SK-N-SH (cell line): Measurements from ENCODE around the gene SPNS1. TPM values are rescaled to one million over a fixed set of nuclear protein-coding genes. Genes with fewer than 3 reads are reported as not detected.

Source experiments
- CTCF ChIA-PET: fragments of 300-600, 350-600 bp; formaldehyde crosslinking; extraction: SDS; loops from one replicate; lab custom pipeline; 2021; lab: Yijun Ruan, JAX
- POLR2A ChIA-PET: fragments of 350-600 bp; sonication (Branson Sonifier 250); formaldehyde crosslinking; extraction: SDS; loops from one replicate; lab custom pipeline; 2020; ENCODE audit warnings: antibody characterized with exemption, inconsistent platforms; lab: Yijun Ruan, JAX
- DNase-seq: peaks from one replicate; pipeline ENCODE4 v3.0.0; 2012
- H2AFZ ChIP-seq: fragments of 200-600 bp; sonication (generic); 2 replicates; pipeline ENCODE4 v1.8.1; 2016; ENCODE audit warnings: antibody characterized with exemption, mild to moderate bottlenecking, low read depth
- H3F3A ChIP-seq: fragments of 200-600 bp; sonication (generic); replicated peaks from 2 replicates; pipeline ENCODE3; 2016; ENCODE audit warnings: antibody characterized with exemption, mild to moderate bottlenecking; ENCODE audit not compliant: insufficient read depth
- H3K27ac ChIP-seq, 2 experiments: fragments of 200-500 bp in 1 of 2; fragments of 200-600 bp in 1 of 2; sonication (Bioruptor generic) in 1 of 2; sonication (generic), shearing (Covaris generic) in 1 of 2; 2 replicates each; pipeline versions ENCODE4 v1.5.1 to v1.6.1; 2014 to 2016; ENCODE audit warnings: low read depth in 2 of 2, inconsistent platforms in 1 of 2, low read length in 1 of 2, mild to moderate bottlenecking in 1 of 2, mixed read lengths in 1 of 2
- H3K27me3 ChIP-seq: fragments of 200-600 bp; sonication (generic), shearing (Covaris generic); 2 replicates; pipeline ENCODE4 v1.6.1; 2016; ENCODE audit warnings: mixed run types; ENCODE audit not compliant: insufficient read depth
- H3K36me3 ChIP-seq, 2 experiments: fragments of 200-500 bp in 1 of 2; fragments of 200-600 bp in 1 of 2; sonication (Bioruptor generic) in 1 of 2; sonication (generic) in 1 of 2; replicated peaks in 1 of 2; 2 replicates each; pipeline versions ENCODE3 to v1.5.1; 2014 to 2016; ENCODE audit warnings: low read length in 1 of 2, mild to moderate bottlenecking in 1 of 2; ENCODE audit not compliant: insufficient read depth in 2 of 2, control insufficient read depth in 1 of 2
- H3K4me1 ChIP-seq, 2 experiments: fragments of 200-500 bp in 1 of 2; fragments of 200-600 bp in 1 of 2; sonication (Bioruptor generic) in 1 of 2; sonication (generic), shearing (Covaris generic) in 1 of 2; 2 replicates each; pipeline versions ENCODE4 v1.5.1 to v1.6.1; 2014 to 2016; ENCODE audit warnings: low read depth in 1 of 2, low read length in 1 of 2, mixed run types in 1 of 2; ENCODE audit not compliant: insufficient read depth in 2 of 2, control insufficient read depth in 1 of 2
- H3K4me2 ChIP-seq: fragments of 200-600 bp; sonication (generic), shearing (Covaris generic); 2 replicates; pipeline ENCODE4 v1.6.1; 2017; ENCODE audit warnings: mixed run types
- H3K4me3 ChIP-seq, 2 experiments: fragments of 200-500 bp in 1 of 2; fragments of 200-600 bp in 1 of 2; sonication (Bioruptor generic) in 1 of 2; sonication (generic), shearing (Covaris generic) in 1 of 2; 2 replicates each; pipeline versions ENCODE4 v1.5.1 to v1.8.1; 2014 to 2016; ENCODE audit warnings: low read depth in 2 of 2, inconsistent platforms in 1 of 2, low read length in 1 of 2, mild to moderate bottlenecking in 1 of 2, mixed read lengths in 1 of 2, moderate library complexity in 1 of 2
- H3K79me2 ChIP-seq: fragments of 200-600 bp; sonication (generic); 2 replicates; pipeline ENCODE4 v1.8.1; 2017; ENCODE audit warnings: mild to moderate bottlenecking; ENCODE audit not compliant: insufficient read depth
- H3K9ac ChIP-seq: fragments of 200-600 bp; sonication (generic); 2 replicates; pipeline ENCODE4 v1.6.1; 2017; ENCODE audit warnings: mixed run types
- H3K9me2 ChIP-seq: fragments of 200-600 bp; sonication (generic); 2 replicates; pipeline ENCODE4 v1.6.1; 2017; ENCODE audit warnings: mixed run types
- H3K9me3 ChIP-seq: fragments of 200-600 bp; sonication (generic); 2 replicates; pipeline ENCODE4 v1.6.1; 2017; ENCODE audit warnings: mixed run types, mild to moderate bottlenecking, moderate library complexity
- H4K20me1 ChIP-seq: fragments of 200-600 bp; sonication (generic); 2 replicates; pipeline ENCODE4 v1.6.1; 2017; ENCODE audit warnings: mild to moderate bottlenecking, mixed run types; ENCODE audit not compliant: insufficient read depth
- EP300 ChIP-seq, 2 experiments: IDR thresholded peaks; 2 replicates each; pipeline versions ENCODE4 v1.4.0 to v1.6.1; 2012; ENCODE audit warnings: borderline replicate concordance in 1 of 2, low read depth in 1 of 2, low read length in 1 of 2
- EZH2phosphoT487 ChIP-seq: fragments of 200-600 bp; sonication (generic); IDR thresholded peaks from 2 replicates; pipeline ENCODE4 v1.6.1; 2017; ENCODE audit warnings: low read depth, mixed run types, mild to moderate bottlenecking, antibody characterized with exemption, moderate library complexity, borderline replicate concordance
- FOSL2 ChIP-seq: IDR thresholded peaks from 2 replicates; pipeline ENCODE4 v1.4.0; 2012; ENCODE audit warnings: low read depth, mild to moderate bottlenecking, moderate library complexity, borderline replicate concordance
- FOXJ3 ChIP-seq: sonication (generic); formaldehyde crosslinking; IDR thresholded peaks from 2 replicates; pipeline ENCODE4 v1.5.1; 2020; ENCODE audit warnings: mild to moderate bottlenecking, missing genetic modification reagents
- FOXM1 ChIP-seq: IDR thresholded peaks from 2 replicates; pipeline ENCODE4 v1.4.0; 2012; ENCODE audit warnings: low read depth, mild to moderate bottlenecking
- MAX ChIP-seq: IDR thresholded peaks from 2 replicates; pipeline ENCODE4 v1.4.0; 2012; ENCODE audit warnings: low read depth
- NFIC ChIP-seq: IDR thresholded peaks from 2 replicates; pipeline ENCODE4 v1.4.0; 2012; ENCODE audit warnings: borderline replicate concordance
- NRF1 ChIP-seq: IDR thresholded peaks from 2 replicates; pipeline ENCODE4 v1.6.1; 2012; ENCODE audit warnings: low read depth, mild to moderate bottlenecking, low read length
- PBX3 ChIP-seq: IDR thresholded peaks from 2 replicates; pipeline ENCODE4; 2012
- POLR2AphosphoS5 ChIP-seq: IDR thresholded peaks from 2 replicates; pipeline ENCODE4 v1.6.1; 2012; ENCODE audit warnings: low read depth, low read length
- RAD21 ChIP-seq: IDR thresholded peaks from 2 replicates; pipeline ENCODE4 v1.6.1; 2012; ENCODE audit warnings: mild to moderate bottlenecking, low read length
- RCOR1 ChIP-seq: fragments of 150-350 bp; IDR thresholded peaks from 2 replicates; pipeline ENCODE4 v1.6.1; 2017; ENCODE audit warnings: antibody characterized with exemption, low read length
- SMC3 ChIP-seq: IDR thresholded peaks from 2 replicates; pipeline ENCODE4 v1.6.1; 2012; ENCODE audit warnings: low read depth, low read length, improper control_type of control experiment
- USF1 ChIP-seq: IDR thresholded peaks from 2 replicates; pipeline ENCODE4 v1.4.0; 2012; ENCODE audit warnings: low read depth, borderline replicate concordance
- YY1 ChIP-seq: IDR thresholded peaks from 2 replicates; pipeline ENCODE4 v1.4.0; 2012; ENCODE audit warnings: low read depth, mild to moderate bottlenecking
- WGBS: methylation state at CpG from one replicate; pipeline ENCODE4 v1.1.6; 2017; ENCODE audit warnings: low lambda C conversion rate; 5-methylcytosine and 5-hydroxymethylcytosine counted together
- polyA plus RNA-seq, 3 experiments: library from polyadenylated mRNA; depleted of rRNA; stranded (reverse); fragments of >200 nt; gene quantifications; 2 replicates each; pipeline ENCODE4 v1.2.3, GENCODE V29; 2012
- TF ChIP-seq, protein P1 (sequence below): fragments of 150-350 bp; IDR thresholded peaks from 2 replicates; pipeline ENCODE4 v1.6.1; 2016; ENCODE audit warnings: mild to moderate bottlenecking, low read depth, low read length
- TF ChIP-seq, protein P2 (sequence below): fragments of 200-600 bp; sonication (generic); IDR thresholded peaks from 2 replicates; pipeline ENCODE4 v1.6.1; 2017; ENCODE audit warnings: antibody characterized with exemption, mild to moderate bottlenecking, moderate library complexity

The SPNS1 gene
- polyA plus RNA-seq, 1 of the 3 experiments (the other 2 are of a cell fraction) = 41.1 TPM

GRCh38 chr16:28989363-28989762, 14.8 kb downstream of the SPNS1 start:
- CTCF ChIA-PET = no interaction called here
- Histone ChIP-seq H3K9me3 (no peaks in the 10 kb centered on the region), H3K9me2 (no peaks in the 10 kb centered on the region), H3K4me2 (no peak overlapping the region), H3K27me3 (no peaks in the 10 kb centered on the region), H2AFZ (no peak overlapping the region), H3K79me2 (no peaks in the 10 kb centered on the region), H3K36me3 (peaks cover 0 to 18% of the 10 kb centered on the region in 2 experiments), H3K4me3 (no peak overlapping the region), H4K20me1 (no peaks in the 10 kb centered on the region), H3F3A (no peaks in the 10 kb centered on the region), H3K4me1 (no peaks in the 10 kb centered on the region), H3K27ac (no peak overlapping the region), H3K9ac (no peak overlapping the region)
- WGBS = 95% methylated on average over 10 of the region's 14 CpGs
- POLR2A ChIA-PET = no interaction called here
- DNase-seq = no peak
- no peak for TF ChIP-seq FOSL2
- TF ChIP-seq FOXJ3 (CRISPR knock-in tag) = no peak
- no peak for TF ChIP-seq POLR2AphosphoS5
- no peak for TF ChIP-seq YY1
- TF ChIP-seq EZH2phosphoT487 = no peak
- TF ChIP-seq NRF1 = no peak
- TF ChIP-seq RCOR1 = no peak
- no peak for TF ChIP-seq FOXM1
- no peak for TF ChIP-seq PBX3
- TF ChIP-seq MAX = no peak
- TF ChIP-seq NFIC = no peak
- TF ChIP-seq, protein P1, sequence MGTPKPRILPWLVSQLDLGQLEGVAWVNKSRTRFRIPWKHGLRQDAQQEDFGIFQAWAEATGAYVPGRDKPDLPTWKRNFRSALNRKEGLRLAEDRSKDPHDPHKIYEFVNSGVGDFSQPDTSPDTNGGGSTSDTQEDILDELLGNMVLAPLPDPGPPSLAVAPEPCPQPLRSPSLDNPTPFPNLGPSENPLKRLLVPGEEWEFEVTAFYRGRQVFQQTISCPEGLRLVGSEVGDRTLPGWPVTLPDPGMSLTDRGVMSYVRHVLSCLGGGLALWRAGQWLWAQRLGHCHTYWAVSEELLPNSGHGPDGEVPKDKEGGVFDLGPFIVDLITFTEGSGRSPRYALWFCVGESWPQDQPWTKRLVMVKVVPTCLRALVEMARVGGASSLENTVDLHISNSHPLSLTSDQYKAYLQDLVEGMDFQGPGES = no peak
- TF ChIP-seq, protein P2, sequence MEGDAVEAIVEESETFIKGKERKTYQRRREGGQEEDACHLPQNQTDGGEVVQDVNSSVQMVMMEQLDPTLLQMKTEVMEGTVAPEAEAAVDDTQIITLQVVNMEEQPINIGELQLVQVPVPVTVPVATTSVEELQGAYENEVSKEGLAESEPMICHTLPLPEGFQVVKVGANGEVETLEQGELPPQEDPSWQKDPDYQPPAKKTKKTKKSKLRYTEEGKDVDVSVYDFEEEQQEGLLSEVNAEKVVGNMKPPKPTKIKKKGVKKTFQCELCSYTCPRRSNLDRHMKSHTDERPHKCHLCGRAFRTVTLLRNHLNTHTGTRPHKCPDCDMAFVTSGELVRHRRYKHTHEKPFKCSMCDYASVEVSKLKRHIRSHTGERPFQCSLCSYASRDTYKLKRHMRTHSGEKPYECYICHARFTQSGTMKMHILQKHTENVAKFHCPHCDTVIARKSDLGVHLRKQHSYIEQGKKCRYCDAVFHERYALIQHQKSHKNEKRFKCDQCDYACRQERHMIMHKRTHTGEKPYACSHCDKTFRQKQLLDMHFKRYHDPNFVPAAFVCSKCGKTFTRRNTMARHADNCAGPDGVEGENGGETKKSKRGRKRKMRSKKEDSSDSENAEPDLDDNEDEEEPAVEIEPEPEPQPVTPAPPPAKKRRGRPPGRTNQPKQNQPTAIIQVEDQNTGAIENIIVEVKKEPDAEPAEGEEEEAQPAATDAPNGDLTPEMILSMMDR = no peak
- no peak for TF ChIP-seq USF1
- TF ChIP-seq SMC3 = no peak
- TF ChIP-seq RAD21 = no peak
- TF ChIP-seq EP300 (IDR thresholded peaks at IDR 0.05; ENCODE audit: borderline replicate concordance in 1 of 2, low read depth in 1 of 2, low read length in 1 of 2) = no peak
